SHP77 treated with DMSO at 0.1 percent for 48 hours (cell line): ENCODE results near the gene HAUS3.
"Not testable (repeated sequence)": the region's sequence is repeated elsewhere in the genome, so short reads cannot be mapped to it uniquely, and the experiment has no call there.

Experiments
- DNase-seq: peaks from one replicate; lab custom pipeline; 2025; lab: John Stamatoyannopoulos, UW

Gene HAUS3

GRCh38 chr4:2220016-2220630 is 21.8 kb downstream of the HAUS3 start:
- no peak for DNase-seq

DNA sequence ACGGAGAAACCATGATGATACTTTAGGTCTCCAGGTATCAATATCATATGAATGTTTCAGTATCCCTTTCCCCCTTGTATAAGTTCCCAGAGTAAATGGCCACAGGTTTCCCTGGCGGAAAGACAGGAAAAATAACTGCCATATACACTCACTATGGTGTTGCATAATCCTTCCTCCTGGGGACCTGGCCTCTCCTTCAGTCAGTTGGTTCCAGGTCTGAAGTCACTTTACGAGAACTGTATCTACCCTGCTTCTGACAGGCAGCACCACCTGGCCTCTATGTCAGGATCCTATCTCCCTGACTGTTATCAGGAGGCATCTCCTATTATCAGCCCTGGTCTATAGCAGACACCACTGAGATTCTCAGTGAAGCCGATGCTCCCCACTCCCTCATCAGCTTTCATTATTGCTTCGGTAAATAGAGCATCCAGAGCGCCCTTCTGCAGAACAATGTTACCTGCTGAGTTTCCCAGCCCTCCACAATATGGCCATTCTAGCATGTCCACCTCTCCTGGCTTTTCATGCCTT is 22.6 kb downstream of the HAUS3 start:
- no peak for DNase-seq

GRCh38 chr4:2218436-2218835 is 23.5 kb downstream of the HAUS3 start:
- no peak for DNase-seq

DNA sequence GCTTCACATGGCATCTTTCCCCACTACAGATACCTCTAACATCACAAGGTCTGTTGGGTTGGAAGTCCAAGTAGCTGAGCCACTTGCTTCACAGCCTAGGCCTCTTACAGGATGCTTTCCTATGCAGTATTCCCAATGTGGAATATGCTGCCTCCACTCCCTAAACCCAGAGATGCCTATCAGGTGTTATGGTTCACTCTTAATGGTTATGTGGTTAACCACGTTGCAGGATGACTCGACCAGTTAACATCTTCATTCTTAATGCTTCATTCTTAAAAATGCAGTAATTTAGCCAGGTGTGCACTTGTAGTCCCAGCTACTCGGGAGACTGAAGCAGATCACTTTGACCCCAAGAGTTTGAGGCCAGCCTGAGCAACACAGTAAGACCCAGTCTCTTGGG is 24.2 kb downstream of the HAUS3 start:
- DNase-seq: no peak

DNA sequence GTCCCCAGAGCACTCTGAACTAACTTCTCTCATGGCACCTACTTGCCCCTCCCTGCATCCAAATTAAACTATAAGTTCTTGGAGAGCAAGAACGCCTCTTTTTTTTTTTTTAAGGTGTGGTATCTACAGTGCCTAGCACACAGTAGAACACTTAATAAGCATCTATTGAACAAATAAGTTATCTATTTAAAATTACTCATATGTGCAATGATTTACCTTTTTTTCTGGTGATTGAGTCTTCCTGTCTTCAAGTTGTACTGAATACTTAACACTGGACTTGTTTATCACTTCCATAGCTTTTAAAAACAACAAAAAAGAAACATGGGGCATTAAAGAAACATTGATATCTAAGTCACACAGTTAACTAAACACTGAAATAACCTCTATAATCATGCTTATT is 29.1 kb downstream of the HAUS3 start:
- no peak for DNase-seq

GRCh38 chr4:2202789-2203188 is 39.1 kb downstream of the HAUS3 start:
- not testable (repeated sequence) for DNase-seq

GRCh38 chr4:2194496-2194895 is 47.4 kb downstream of the HAUS3 start:
- no peak for DNase-seq

DNA sequence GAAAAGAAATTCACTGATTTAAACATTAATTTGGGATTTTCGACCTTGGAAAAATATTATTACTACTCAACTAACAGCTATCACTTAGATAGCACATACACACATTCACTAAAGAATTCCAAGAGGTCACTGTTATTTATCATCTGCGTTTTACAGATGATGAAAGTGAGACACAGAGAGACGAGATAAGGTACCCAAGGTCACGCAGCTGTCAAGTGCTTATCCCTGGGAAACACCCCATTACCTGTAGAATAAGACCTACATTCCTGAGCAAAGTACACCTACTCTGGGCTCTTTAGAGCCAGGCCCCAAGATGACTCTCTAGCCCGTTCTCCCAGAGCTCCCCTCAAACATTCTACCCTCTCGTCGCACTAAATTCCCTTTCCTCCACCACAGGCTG is 48.6 kb downstream of the HAUS3 start:
- no peak for DNase-seq

GRCh38 chr4:2186865-2187172 is 55.1 kb downstream of the HAUS3 start:
- DNase-seq: no peak

GRCh38 chr4:2186133-2186864 is 55.6 kb downstream of the HAUS3 start:
- DNase-seq: peak; percentile 12

DNA sequence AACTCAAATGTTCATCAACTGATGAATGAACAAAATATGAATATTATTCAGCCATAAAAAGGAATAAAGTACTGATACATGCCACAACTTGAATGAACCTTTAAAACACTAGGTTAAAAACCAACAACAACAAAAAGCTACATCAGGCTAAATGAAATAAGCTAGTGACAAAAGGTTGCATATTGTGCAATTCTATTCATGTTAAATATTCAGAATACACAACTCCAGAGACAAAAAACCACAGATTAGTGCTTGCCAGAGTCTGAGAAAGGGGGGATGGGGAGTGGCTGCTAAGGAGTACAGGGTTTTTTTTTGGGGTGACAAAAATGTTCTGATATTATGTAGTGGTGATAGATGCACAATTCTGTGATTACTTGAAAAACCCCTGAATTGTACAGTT is 58.5 kb downstream of the HAUS3 start:
- no peak for DNase-seq

DNA sequence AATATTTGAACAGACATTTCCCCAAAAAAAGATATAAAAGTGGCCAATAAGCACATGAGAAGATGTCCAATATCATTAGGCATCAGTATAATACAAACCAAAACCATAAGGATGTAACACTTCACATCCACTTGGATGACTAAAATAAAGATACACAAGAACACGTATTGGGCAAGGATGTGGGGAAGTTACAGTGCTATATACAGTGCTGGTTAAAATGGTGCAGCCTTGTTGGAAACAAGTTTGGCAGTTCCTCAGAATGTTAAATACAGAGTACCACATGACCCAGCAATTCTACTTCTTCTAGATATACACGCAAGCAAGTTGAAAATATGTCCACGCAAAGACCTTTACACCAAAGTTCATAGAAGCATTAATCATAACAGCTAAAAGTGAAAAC is 58.9 kb downstream of the HAUS3 start:
- no peak for DNase-seq

DNA sequence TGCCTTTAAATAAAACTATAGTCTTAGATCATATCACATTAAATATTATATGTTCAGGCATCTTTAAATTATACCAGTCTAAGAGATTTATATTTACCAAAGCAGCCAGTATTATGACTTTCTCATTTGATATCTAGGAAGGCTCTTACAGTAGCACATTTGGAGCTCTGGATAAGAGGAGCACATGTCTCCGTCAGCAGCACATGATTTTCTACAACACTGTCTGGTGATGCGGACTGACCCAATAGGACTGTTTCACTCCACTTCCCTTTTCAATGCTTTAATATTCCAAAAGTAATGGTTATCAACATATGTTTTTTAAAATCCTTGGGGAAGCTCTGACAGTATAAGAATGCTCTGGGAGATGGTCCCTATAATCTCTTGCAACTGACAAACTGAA is 61.5 kb downstream of the HAUS3 start:
- no peak for DNase-seq

- DNase-seq: no peak
Observed at GRCh38 chr4:2179717-2180116, 62.2 kb downstream of the HAUS3 start.

DNA sequence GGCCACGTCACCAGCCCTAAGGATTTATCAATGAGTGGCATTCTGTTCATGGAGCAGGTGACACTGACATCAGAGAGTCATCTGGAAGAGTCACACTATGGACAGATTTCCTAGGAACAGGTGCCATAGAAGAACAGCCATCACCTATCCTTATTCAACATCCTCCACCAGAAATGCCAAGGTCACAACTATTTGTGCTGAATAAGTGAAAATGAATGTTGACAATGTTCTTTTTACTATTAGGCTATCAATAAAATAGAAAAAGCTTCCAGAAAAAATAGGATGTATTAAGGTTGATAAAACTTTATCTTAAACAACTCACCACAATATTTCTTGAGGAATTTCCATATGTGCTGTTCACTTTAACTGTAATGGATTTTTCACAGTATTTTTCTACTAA is 62.9 kb downstream of the HAUS3 start:
- DNase-seq: no peak
